T-helper 1 cell treated with Interleukin-12 subunit alpha and Interleukin-12 subunit beta and Interleukin-4 antibody, amounts not matched to agents 30 μg/mL and 1 μg/mL, for 36 hours (primary cell): Measurements from ENCODE around the gene TASP1.

ENCODE experiments used
- H3K27ac Mint-ChIP-seq: one replicate; pipeline ENCODE4 v1.8.0; 2021; ENCODE audit warnings: mild to moderate bottlenecking, mixed read lengths
- H3K27me3 Mint-ChIP-seq: one replicate; pipeline ENCODE4 v1.8.0; 2021; ENCODE audit warnings: low read depth, mixed read lengths
- H3K36me3 Mint-ChIP-seq: one replicate; pipeline ENCODE4 v1.8.0; 2021; ENCODE audit warnings: low read depth, mixed read lengths
- H3K4me1 Mint-ChIP-seq: one replicate; pipeline ENCODE4 v1.8.0; 2021; ENCODE audit warnings: low read depth, mixed read lengths
- H3K4me3 Mint-ChIP-seq: one replicate; pipeline ENCODE4 v1.8.0; 2021; ENCODE audit warnings: mild to moderate bottlenecking, moderate library complexity, mixed read lengths
- H3K9me3 Mint-ChIP-seq: one replicate; pipeline ENCODE4 v1.8.0; 2021; ENCODE audit warnings: mixed read lengths

The TASP1 gene

GRCh38 chr20:13478366-13478765 lies 160.4 kb downstream of the TASP1 start:
- Mint-ChIP-seq H3K4me1 (no peaks in the 10 kb centered on the region), H3K9me3 (peaks cover 5% of the 10 kb centered on the region), H3K27me3 (no peaks in the 10 kb centered on the region), H3K4me3 (no peak overlapping the region), H3K27ac (no peak overlapping the region), H3K36me3 (peaks cover 16% of the 10 kb centered on the region)

GRCh38 chr20:13474467-13474866 lies 164.3 kb downstream of the TASP1 start:
- Mint-ChIP-seq H3K4me3 (no peak overlapping the region), H3K27ac (no peak overlapping the region), H3K4me1 (no peaks in the 10 kb centered on the region), H3K27me3 (no peaks in the 10 kb centered on the region), H3K9me3 (peaks cover 7% of the 10 kb centered on the region), H3K36me3 (peaks cover 5% of the 10 kb centered on the region)

GRCh38 chr20:13469262-13469661 lies 169.5 kb downstream of the TASP1 start:
- H3K4me3 Mint-ChIP-seq: no peak overlapping the region
- no peaks in the 10 kb centered on the region for H3K27me3 Mint-ChIP-seq
- no peaks in the 10 kb centered on the region for H3K4me1 Mint-ChIP-seq
- H3K9me3 Mint-ChIP-seq: peaks cover 7% of the 10 kb centered on the region
- no peak overlapping the region for H3K27ac Mint-ChIP-seq
- peaks cover 5% of the 10 kb centered on the region for H3K36me3 Mint-ChIP-seq

- no peaks in the 10 kb centered on the region for H3K4me1 Mint-ChIP-seq
- peaks cover 5% of the 10 kb centered on the region for H3K36me3 Mint-ChIP-seq
- no peaks in the 10 kb centered on the region for H3K27me3 Mint-ChIP-seq
- peaks cover 7% of the 10 kb centered on the region for H3K9me3 Mint-ChIP-seq
- no peak overlapping the region for H3K4me3 Mint-ChIP-seq
- H3K27ac Mint-ChIP-seq: no peak overlapping the region
Measured at GRCh38 chr20:13468166-13468565, 170.6 kb downstream of the TASP1 start.

GRCh38 chr20:13464702-13465101 lies 174.0 kb downstream of the TASP1 start:
- Mint-ChIP-seq H3K27me3 (no peaks in the 10 kb centered on the region), H3K4me3 (no peak overlapping the region), H3K36me3 (no peaks in the 10 kb centered on the region), H3K27ac (no peak overlapping the region), H3K4me1 (no peaks in the 10 kb centered on the region), H3K9me3 (no peaks in the 10 kb centered on the region)

GRCh38 chr20:13461849-13462458 lies 176.8 kb downstream of the TASP1 start:
- H3K36me3 Mint-ChIP-seq: no peaks in the 10 kb centered on the region
- no peaks in the 10 kb centered on the region for H3K9me3 Mint-ChIP-seq
- no peak overlapping the region for H3K27ac Mint-ChIP-seq
- no peaks in the 10 kb centered on the region for H3K27me3 Mint-ChIP-seq
- H3K4me1 Mint-ChIP-seq: no peaks in the 10 kb centered on the region
- H3K4me3 Mint-ChIP-seq: no peak overlapping the region

GRCh38 chr20:13458860-13459451 lies 179.8 kb downstream of the TASP1 start:
- H3K36me3 Mint-ChIP-seq: no peaks in the 10 kb centered on the region
- no peaks in the 10 kb centered on the region for H3K9me3 Mint-ChIP-seq
- H3K27me3 Mint-ChIP-seq: no peaks in the 10 kb centered on the region
- H3K4me1 Mint-ChIP-seq: no peaks in the 10 kb centered on the region
- H3K27ac Mint-ChIP-seq: no peak overlapping the region
- no peak overlapping the region for H3K4me3 Mint-ChIP-seq

GRCh38 chr20:13457487-13457886 lies 181.2 kb downstream of the TASP1 start:
- Mint-ChIP-seq H3K27ac (no peak overlapping the region), H3K4me1 (no peaks in the 10 kb centered on the region), H3K4me3 (no peak overlapping the region), H3K27me3 (no peaks in the 10 kb centered on the region), H3K36me3 (no peaks in the 10 kb centered on the region), H3K9me3 (no peaks in the 10 kb centered on the region)

- no peak overlapping the region for H3K27ac Mint-ChIP-seq
- no peaks in the 10 kb centered on the region for H3K4me1 Mint-ChIP-seq
- no peak overlapping the region for H3K4me3 Mint-ChIP-seq
- H3K27me3 Mint-ChIP-seq: no peaks in the 10 kb centered on the region
- H3K36me3 Mint-ChIP-seq: peaks cover 4% of the 10 kb centered on the region
- no peaks in the 10 kb centered on the region for H3K9me3 Mint-ChIP-seq
Measured at GRCh38 chr20:13455713-13456112, 183.0 kb downstream of the TASP1 start.

GRCh38 chr20:13453367-13453766 lies 185.4 kb downstream of the TASP1 start:
- Mint-ChIP-seq H3K9me3 (no peaks in the 10 kb centered on the region), H3K36me3 (peaks cover 4% of the 10 kb centered on the region), H3K27me3 (no peaks in the 10 kb centered on the region), H3K4me1 (no peaks in the 10 kb centered on the region), H3K4me3 (no peak overlapping the region), H3K27ac (no peak overlapping the region)

GRCh38 chr20:13452470-13453124 lies 186.1 kb downstream of the TASP1 start:
- Mint-ChIP-seq H3K9me3 (no peaks in the 10 kb centered on the region), H3K27ac (no peak overlapping the region), H3K36me3 (peaks cover 4% of the 10 kb centered on the region), H3K4me1 (no peaks in the 10 kb centered on the region), H3K4me3 (no peak overlapping the region), H3K27me3 (no peaks in the 10 kb centered on the region)

- Mint-ChIP-seq H3K27me3 (no peaks in the 10 kb centered on the region), H3K4me3 (no peak overlapping the region), H3K27ac (no peak overlapping the region), H3K36me3 (peaks cover 4% of the 10 kb centered on the region), H3K9me3 (no peaks in the 10 kb centered on the region), H3K4me1 (no peaks in the 10 kb centered on the region)
Measured at GRCh38 chr20:13449868-13450434, 188.8 kb downstream of the TASP1 start.

- peaks cover 4% of the 10 kb centered on the region for H3K36me3 Mint-ChIP-seq
- no peaks in the 10 kb centered on the region for H3K4me1 Mint-ChIP-seq
- H3K9me3 Mint-ChIP-seq: no peaks in the 10 kb centered on the region
- H3K4me3 Mint-ChIP-seq: no peak overlapping the region
- H3K27ac Mint-ChIP-seq: no peak overlapping the region
- no peaks in the 10 kb centered on the region for H3K27me3 Mint-ChIP-seq
Measured at GRCh38 chr20:13447385-13448180, 191.1 kb downstream of the TASP1 start.

- no peak overlapping the region for H3K4me3 Mint-ChIP-seq
Measured at GRCh38 chr20:13443690-13444089, 195.0 kb downstream of the TASP1 start.

More at GRCh38 chr20:13443690-13444089, 195.0 kb downstream of the TASP1 start:
- Mint-ChIP-seq H3K36me3 (no peaks in the 10 kb centered on the region), H3K9me3 (peaks cover 20% of the 10 kb centered on the region), H3K27me3 (no peaks in the 10 kb centered on the region), H3K4me1 (no peaks in the 10 kb centered on the region), H3K27ac (no peak overlapping the region)
